Measurements from ENCODE around the gene SLC51A. TPM values are rescaled to one million over a fixed set of nuclear protein-coding genes. Genes with fewer than 3 reads are reported as not detected.

The SLC51A gene
- total and polyA plus RNA-seq, 2 of the 13 experiments (the other 11 are each of a cell fraction or from before 2014, with no cell fraction given) = 4.3 to 48.8 TPM

GRCh38 chr3:196240424-196240823 is 24.1 kb downstream of the SLC51A start (continued):
- TF ChIP-seq, protein P1, sequence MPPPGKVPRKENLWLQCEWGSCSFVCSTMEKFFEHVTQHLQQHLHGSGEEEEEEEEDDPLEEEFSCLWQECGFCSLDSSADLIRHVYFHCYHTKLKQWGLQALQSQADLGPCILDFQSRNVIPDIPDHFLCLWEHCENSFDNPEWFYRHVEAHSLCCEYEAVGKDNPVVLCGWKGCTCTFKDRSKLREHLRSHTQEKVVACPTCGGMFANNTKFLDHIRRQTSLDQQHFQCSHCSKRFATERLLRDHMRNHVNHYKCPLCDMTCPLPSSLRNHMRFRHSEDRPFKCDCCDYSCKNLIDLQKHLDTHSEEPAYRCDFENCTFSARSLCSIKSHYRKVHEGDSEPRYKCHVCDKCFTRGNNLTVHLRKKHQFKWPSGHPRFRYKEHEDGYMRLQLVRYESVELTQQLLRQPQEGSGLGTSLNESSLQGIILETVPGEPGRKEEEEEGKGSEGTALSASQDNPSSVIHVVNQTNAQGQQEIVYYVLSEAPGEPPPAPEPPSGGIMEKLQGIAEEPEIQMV (CRISPR knock-in tag; IDR thresholded peaks at IDR 0.05; ENCODE audit: low read depth) = no peak
- TF ChIP-seq HNF4A (CRISPR knock-in tag; IDR thresholded peaks at IDR 0.05) (peak; percentile 41; the same call in 1 of the 2 replicates), ZNF263 (CRISPR knock-in tag; IDR thresholded peaks at IDR 0.05) (0 out of 2 replicates have a peak, but pooled peaks have one; percentile 28), KLF15 (CRISPR knock-in tag; IDR thresholded peaks at IDR 0.05; ENCODE audit: borderline replicate concordance) (no peak), POLR2A (IDR thresholded peaks at IDR 0.05; ENCODE audit: insufficient read depth in 1 of 2, low read depth in 2 of 2, low read length in 2 of 2) (no peak)
- TF ChIP-seq, protein P2, sequence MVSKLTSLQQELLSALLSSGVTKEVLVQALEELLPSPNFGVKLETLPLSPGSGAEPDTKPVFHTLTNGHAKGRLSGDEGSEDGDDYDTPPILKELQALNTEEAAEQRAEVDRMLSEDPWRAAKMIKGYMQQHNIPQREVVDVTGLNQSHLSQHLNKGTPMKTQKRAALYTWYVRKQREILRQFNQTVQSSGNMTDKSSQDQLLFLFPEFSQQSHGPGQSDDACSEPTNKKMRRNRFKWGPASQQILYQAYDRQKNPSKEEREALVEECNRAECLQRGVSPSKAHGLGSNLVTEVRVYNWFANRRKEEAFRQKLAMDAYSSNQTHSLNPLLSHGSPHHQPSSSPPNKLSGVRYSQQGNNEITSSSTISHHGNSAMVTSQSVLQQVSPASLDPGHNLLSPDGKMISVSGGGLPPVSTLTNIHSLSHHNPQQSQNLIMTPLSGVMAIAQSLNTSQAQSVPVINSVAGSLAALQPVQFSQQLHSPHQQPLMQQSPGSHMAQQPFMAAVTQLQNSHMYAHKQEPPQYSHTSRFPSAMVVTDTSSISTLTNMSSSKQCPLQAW (CRISPR knock-in tag; IDR thresholded peaks at IDR 0.05) = no peak

GRCh38 chr3:196241704-196242103 is 25.4 kb downstream of the SLC51A start:
- Histone ChIP-seq H4K20me1 (ENCODE audit: insufficient read depth, low read length) (no peaks in the 10 kb centered on the region), H3K36me3 (replicated peaks in 1 of 2; ENCODE audit: control insufficient read depth in 1 of 2, insufficient read depth in 2 of 2, low read length in 2 of 2) (peaks cover 11 to 57% of the 10 kb centered on the region in 2 experiments), H3K27me3 (ENCODE audit: control insufficient read depth in 1 of 2, insufficient read depth in 2 of 2, low read length in 2 of 2) (no peaks in the 10 kb centered on the region), H3K27ac (ENCODE audit: extremely low read length, insufficient read depth, low read length) (no peak overlapping the region), H2AFZ (ENCODE audit: low read length) (no peak overlapping the region), H3K79me2 (ENCODE audit: insufficient read depth, low read length) (no peaks in the 10 kb centered on the region), H3K9ac (ENCODE audit: insufficient read depth, low read depth, low read length) (no peak overlapping the region), H3K4me1 (ENCODE audit: insufficient read depth, low read length) (peaks cover 8% of the 10 kb centered on the region), H3K4me2 (ENCODE audit: low read depth, low read length) (no peak overlapping the region), H3K9me3 (ENCODE audit: low read length) (no peaks in the 10 kb centered on the region), H3K4me3 (replicated peaks in 1 of 3; ENCODE audit: insufficient read depth in 1 of 3, low read depth in 2 of 3, low read length in 3 of 3) (no peak overlapping the region)
- BruUV-seq (replicated peaks) = no TSS peak
- ATAC-seq = no peak
- ChIA-PET POLR2A (no interaction called here), CTCF (ENCODE audit: low intra/inter-chr PET ratio, low total read pairs) (no interaction called here)
- 93% methylated on average over 7 of the region's 8 CpGs for WGBS (ENCODE audit: low lambda C conversion rate)
- intact Hi-C loops (cut with micrococcal nuclease; ENCODE audit: unreplicated experiment) (no loop called here), in situ Hi-C loops (cut with HindIII; ENCODE audit: extremely low pct_ligation_motif_present, low pct_unique_long_range_greater_than_20kb) (loop anchor here (10.0 kb wide), 1 partner anchor 193 kb away; the partner anchor contains the start of gene UBXN7)
- no peak for DNase-seq (ENCODE audit: low spot score)
- no peak for FAIRE-seq
- no peak for TF ChIP-seq ZNF383 (CRISPR knock-in tag; IDR thresholded peaks at IDR 0.05; ENCODE audit: borderline replicate concordance)
- no peak for TF ChIP-seq FIP1L1 (IDR thresholded peaks at IDR 0.05; ENCODE audit: borderline replicate concordance, insufficient read depth, low read depth, low read length)
- no peak for TF ChIP-seq FOXA3 (CRISPR knock-in tag; IDR thresholded peaks at IDR 0.05)
- TF ChIP-seq EHMT2 (IDR thresholded peaks at IDR 0.05; ENCODE audit: borderline replicate concordance, low read depth, low read length) = no peak
- TF ChIP-seq, protein P3, sequence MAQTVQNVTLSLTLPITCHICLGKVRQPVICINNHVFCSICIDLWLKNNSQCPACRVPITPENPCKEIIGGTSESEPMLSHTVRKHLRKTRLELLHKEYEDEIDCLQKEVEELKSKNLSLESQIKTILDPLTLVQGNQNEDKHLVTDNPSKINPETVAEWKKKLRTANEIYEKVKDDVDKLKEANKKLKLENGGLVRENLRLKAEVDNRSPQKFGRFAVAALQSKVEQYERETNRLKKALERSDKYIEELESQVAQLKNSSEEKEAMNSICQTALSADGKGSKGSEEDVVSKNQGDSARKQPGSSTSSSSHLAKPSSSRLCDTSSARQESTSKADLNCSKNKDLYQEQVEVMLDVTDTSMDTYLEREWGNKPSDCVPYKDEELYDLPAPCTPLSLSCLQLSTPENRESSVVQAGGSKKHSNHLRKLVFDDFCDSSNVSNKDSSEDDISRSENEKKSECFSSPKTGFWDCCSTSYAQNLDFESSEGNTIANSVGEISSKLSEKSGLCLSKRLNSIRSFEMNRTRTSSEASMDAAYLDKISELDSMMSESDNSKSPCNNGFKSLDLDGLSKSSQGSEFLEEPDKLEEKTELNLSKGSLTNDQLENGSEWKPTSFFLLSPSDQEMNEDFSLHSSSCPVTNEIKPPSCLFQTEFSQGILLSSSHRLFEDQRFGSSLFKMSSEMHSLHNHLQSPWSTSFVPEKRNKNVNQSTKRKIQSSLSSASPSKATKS (CRISPR knock-in tag; IDR thresholded peaks at IDR 0.05) = no peak
- TF ChIP-seq, protein P4, sequence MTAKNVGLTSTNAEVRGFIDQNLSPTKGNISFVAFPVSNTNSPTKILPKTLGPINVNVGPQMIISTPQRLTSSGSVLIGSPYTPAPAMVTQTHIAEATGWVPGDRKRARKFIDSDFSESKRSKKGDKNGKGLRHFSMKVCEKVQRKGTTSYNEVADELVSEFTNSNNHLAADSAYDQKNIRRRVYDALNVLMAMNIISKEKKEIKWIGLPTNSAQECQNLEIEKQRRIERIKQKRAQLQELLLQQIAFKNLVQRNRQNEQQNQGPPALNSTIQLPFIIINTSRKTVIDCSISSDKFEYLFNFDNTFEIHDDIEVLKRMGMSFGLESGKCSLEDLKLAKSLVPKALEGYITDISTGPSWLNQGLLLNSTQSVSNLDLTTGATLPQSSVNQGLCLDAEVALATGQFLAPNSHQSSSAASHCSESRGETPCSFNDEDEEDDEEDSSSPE (CRISPR knock-in tag; IDR thresholded peaks at IDR 0.05) = no peak
- TF ChIP-seq ZNF879 (CRISPR knock-in tag; IDR thresholded peaks at IDR 0.05) = no peak
- no peak for TF ChIP-seq SRSF4 (IDR thresholded peaks at IDR 0.05; ENCODE audit: low read depth, low read length, poor library complexity, severe bottlenecking)
- no peak for TF ChIP-seq SRY (CRISPR knock-in tag; IDR thresholded peaks at IDR 0.05)
- TF ChIP-seq ZNF253 (CRISPR knock-in tag; IDR thresholded peaks at IDR 0.05; ENCODE audit: borderline replicate concordance) = no peak
